ENCODE results near the gene PI4K2A.
"Not testable (repeated sequence)": the region's sequence is repeated elsewhere in the genome, so short reads cannot be mapped to it uniquely, and the experiment has no call there.

The PI4K2A gene

DNA sequence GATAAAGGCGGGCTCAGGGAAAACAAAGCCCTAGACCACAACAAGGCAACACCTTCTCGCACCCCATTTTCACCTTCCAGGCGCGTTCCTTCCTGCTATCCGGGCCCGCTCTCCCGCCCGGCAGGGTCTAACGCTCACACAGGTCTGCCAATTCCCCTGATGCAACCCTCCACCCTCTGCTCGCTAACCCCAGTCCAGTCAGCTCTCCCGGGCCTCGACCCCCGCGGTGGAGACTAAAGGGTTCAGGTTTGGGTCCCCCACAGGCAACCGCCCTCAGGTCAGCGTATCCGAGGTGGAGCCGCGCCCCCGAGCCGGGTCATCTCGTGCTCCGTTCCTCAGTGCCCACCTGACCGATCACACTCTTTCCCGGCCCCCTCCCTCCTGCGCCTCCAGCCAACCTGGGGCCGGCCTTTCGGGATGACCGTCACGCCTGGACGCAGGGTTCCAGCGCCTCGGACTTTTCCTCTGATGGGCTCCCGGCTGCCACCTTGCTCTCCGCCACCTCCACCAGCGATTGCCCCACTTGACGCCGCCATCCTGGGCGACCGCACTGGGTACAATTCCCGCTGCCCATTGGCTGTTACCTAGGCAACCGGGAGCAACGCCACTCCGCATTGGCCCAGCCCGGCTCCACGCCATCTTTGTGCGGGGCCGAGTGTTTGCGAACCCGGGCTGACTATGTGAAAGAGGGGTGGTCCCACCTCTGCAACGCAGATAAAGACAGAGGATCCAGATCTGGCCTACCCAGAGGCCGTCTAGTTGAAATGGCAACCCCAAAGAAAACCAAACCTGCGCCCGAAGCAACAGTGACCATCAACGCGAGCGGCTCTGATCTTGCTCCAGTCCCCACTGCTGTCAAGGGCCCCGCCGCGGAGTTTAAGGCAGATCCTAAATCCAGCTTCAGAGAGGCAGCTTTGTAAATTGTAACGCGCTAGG, 7.3 kb upstream of the PI4K2A start, which contains the start of gene MORN4:
MORN4 (minus strand) TSS at position 552 of the 936 bp plus-strand sequence. CDS start 13,847 bp downstream, outside the sequence.
- peak; percentile 77 for DNase-seq (ENCODE audit: low read depth)

DNA sequence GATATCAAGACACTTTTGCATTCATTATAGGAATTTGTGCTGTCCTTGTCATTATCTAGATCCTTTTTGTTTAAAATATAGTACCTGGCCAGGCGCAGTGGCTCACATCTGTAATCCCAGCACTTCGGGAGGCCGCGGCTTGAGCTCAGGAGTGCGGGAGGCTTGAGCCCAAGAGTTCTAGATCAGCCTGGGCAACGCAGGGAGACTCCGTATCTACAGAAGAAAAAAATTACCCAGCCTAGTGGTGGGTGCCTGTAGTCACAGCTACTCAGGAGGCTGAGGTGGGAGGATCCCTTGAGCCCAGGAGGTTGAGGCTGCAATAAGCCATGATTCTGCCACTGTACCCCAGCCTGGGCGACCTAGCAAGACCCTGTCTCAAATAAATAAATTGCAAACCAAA, 6.5 kb upstream of the PI4K2A start:
- no peak for DNase-seq (ENCODE audit: low read depth)

DNA sequence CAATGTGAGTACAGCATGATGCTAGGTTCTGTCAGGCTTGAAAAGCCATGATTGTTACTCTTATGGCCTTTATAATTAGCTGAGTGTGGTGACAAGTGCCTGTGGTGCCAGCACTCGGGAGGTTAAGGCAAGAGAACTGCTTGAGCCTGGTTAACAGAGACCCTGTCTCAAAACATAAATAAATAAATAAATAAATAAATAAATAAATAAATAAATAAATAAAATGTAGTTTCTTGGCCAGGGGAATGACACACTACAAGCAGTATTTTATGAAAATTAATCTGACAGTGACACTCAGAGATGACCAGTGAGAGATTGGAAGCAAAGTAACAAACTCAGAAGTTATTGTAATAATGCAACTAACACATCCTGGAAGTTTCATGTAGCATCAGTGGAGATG, 4.9 kb upstream of the PI4K2A start:
- no peak for DNase-seq (ENCODE audit: low read depth)

DNA sequence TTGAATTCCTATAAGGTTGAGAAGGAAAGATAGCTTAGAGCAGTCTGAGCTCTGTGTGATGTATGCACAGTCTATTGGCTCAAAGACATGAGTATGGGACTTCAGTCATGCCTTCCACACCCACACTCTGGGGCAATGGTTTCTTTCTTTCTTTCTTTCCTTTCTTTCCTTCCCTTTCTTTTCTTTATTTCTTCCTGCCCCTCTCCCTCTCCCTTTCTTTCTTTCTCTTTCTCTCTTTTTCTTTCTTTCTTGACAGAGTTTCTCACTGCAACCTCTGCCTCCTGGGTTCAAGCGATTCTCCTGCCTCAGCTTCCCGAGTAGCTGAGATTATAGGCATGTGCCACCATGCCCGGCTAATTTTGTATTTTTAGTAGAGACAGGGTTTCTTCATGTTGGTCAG, 1.4 kb upstream of the PI4K2A start:
- DNase-seq (ENCODE audit: low read depth) = not testable (repeated sequence)

DNA sequence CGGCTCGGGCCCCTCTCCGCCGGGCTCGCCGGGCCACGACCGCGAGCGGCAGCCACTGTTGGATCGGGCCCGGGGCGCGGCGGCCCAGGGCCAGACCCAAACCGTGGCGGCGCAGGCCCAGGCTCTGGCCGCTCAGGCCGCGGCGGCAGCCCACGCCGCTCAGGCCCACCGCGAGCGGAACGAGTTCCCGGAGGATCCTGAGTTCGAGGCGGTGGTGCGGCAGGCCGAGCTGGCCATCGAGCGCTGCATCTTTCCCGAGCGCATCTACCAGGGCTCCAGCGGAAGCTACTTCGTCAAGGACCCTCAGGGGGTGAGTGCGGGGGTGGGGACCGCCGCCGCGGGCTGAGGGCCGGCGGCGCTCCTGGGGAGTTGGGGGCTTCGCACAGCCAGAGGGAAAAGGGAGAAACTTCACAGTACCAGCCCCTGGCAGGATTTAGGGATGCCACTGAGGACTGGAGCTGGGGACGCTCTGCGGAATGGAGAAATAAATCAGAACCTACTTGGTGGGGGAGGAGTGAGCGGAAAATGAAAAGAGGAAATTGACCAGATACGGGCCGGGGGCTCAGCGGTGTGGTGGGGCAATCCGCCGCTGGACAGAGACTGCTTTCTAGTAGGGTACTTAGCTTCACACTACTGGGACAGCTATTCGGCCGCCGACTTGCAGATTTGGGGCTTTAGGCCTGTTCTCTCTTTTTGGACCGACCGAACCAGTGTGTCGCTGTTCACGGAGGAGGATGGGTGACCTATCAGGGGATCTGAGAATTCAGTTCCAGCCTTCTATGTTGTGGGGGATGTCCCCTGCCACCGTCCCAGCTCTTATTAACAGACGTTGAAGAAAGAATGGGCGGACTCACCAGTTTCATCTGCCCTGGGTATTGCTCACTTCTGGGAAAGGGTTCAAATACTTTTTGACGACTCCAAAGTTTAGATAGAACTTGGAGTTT, 669 bp downstream of the PI4K2A start:
- no peak for DNase-seq (ENCODE audit: low read depth)

DNA sequence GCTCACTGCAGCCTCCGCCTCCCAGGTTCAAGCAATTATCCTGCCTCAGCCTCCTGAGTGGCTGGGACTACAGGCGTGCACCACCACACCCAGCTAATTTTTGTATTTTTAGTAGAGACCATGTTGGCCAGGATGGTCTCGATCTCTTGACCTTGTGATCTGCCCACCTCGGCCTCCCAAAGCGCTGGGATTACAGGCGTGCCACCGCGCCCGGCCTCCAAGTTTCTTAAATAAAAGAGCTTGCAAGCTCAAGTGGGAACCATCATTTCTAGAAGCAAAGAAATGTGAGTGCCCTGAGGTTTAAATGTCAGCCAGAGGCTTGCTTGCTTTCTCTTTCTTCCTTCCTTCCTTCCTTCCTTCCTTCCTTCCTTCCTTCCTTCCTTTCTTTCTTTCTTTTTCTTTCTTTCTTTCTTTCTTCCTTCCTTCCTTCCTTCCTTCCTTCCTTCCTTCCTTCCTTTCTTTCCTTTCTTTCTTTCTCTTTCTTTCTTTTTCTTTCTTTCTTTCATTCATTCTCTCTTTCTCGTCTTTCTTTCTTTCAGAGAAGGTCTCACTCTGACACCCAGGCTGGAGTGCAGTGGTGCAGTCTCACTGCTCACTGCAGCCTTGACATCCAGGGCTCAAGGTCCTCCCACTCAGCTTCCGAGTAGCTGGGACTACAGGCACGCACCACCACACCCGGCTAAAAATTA, 2.1 kb downstream of the PI4K2A start:
- DNase-seq (ENCODE audit: low read depth) = not testable (repeated sequence)

DNA sequence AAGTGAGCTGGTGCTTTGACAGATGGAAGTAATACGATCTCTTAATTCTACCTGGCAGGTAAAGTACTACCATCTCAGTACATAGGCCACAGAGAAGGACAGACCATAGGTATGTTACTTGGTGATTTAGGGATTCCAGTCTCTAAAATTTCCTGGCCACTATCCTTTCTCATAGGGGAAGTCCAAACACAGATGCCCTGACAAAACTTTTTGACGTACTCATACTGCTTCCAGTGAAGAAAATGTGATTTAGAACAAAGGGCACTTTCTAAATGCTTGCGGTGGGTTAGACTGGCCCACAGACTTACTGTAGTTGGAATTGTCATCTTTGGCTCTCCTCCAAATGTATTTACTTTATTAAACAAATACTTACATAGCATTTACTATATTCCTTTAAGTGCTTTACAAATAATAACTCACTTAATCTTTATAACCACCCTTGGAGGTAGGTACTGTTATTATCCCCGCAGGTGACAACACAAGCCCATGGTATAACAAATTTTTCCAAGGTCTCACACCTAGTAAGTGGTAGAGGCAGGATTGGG, 3.0 kb downstream of the PI4K2A start:
- DNase-seq (ENCODE audit: low read depth) = no peak

DNA sequence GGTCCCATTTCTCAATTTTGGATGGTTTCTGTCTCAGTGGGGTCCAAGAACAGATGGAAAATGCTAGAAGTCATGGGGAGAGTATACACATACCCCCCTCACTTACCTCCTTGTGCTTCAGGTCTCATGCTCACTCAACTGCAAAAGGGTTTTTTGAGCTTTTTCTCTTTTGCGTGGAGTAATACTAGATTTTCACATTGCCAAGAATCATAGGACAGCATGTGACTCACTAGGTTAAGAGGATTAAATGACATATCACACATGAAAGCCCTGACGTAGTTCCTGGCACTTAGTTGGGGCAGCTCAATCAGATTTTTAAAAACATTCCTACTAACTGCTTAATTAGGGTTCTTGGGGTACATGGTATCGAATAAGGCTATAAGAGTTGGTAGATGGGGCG, 4.5 kb downstream of the PI4K2A start:
- no peak for DNase-seq (ENCODE audit: low read depth)

DNA sequence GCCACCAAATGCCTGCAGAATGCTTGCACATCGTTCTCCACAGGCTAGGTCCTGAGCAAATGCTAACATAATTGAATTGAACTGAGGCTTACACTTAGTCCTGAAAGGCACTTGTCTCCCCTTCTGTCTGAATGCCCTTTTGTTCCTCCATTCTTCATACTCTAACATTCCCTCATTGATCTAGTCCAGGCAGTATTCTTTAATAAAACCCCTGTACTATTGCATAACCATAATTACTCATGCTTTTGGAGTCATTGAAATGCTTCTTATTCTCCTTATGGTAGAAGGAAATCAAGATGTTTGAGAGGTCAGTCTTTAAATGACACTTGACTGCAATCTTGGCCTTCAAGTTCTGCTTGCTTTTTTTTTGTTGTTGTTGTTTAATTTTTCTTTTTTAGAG, 7.1 kb downstream of the PI4K2A start:
- DNase-seq (ENCODE audit: low read depth) = no peak

DNA sequence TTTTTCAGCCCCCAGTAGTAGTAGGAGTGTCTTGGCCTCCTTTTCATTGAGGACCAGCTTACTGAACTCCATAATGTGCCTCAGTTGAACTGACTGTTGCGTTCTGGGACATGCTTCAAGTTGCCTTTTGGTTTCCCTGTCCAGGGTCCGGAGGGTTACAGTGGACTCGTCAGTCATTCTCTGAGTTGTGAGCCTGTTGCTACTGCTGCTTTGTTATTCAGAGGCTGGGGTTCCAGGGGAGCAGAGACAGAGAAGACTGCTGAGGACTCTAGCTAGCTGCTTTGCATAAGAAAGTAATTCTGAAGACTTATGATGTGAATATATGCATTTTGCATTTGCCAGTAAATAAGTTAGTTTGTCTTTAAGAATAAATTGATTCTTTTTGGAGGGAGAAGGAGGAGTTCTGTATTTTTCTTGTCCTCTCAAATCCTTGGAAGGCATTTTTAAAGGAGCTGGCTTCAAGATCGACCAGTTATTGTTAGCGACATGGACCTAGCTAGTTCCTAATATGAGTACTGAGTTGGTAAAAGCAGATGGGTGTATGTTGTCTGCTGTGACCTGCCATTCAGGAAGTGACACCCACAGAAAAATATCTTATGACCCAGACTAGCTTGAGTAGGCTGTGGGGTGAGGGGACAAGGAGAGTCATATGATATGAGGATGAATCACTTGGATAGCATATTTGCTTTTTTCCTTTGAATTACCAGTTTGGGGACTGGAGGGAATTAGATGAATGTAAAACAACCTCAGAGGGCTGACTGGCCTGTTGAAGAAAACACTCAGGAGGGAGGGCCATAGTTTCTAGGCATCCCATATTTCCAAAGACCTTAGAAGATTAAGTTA, 8.3 kb downstream of the PI4K2A start:
- no peak for DNase-seq (ENCODE audit: low read depth)

DNA sequence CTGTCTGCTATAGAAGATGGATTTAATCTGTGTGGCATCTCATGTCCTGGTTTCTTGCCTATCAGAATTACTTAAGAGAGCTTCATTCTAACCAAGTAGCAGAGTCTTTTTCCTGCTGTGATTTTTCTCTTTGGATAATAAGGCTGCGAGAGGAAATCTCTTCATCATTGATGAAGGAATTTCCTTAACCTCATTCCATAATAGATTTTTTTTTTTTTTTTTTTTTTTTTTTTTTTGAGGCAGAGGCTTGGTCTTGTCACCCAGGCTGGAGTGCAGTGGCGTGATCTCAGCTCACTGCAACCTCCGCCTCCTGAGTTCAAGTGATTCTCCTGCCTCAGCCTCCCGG, 8.9 kb downstream of the PI4K2A start:
- DNase-seq (ENCODE audit: low read depth) = not testable (repeated sequence)

DNA sequence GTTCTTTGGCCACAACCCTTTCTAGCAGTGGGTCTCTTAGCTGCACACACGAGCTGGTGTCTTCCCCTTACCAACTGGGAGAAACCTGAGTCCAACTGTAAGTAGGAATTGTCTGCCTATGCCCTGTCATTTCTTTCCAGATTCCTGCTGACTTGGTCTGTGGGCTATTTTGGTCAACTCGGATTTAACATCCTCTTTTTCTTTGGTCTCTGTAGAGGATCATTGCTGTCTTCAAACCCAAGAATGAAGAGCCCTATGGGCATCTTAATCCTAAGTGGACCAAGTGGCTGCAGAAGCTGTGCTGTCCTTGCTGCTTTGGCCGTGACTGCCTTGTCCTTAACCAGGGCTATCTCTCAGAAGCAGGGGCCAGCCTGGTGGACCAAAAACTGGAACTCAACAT, 10.3 kb downstream of the PI4K2A start:
- no peak for DNase-seq (ENCODE audit: low read depth)

DNA sequence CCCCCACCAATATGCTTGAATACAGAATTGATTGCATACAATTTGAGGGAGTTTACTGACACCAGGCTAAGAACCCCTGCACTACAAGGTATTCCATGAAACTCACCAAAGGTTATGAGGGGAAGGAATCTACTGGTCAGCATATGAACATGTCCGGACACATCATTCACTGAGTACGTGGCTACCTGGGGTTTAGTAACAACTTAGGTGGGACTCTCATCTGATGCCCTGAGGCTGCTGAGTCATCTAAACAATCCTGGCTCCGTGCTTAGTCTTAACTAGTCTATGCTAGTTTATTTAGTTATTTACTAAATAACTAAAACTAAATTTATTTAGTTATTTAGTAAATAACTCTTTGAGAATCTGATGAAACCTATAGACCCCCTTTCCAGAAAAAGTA, 11.3 kb downstream of the PI4K2A start:
- DNase-seq (ENCODE audit: low read depth) = no peak

DNA sequence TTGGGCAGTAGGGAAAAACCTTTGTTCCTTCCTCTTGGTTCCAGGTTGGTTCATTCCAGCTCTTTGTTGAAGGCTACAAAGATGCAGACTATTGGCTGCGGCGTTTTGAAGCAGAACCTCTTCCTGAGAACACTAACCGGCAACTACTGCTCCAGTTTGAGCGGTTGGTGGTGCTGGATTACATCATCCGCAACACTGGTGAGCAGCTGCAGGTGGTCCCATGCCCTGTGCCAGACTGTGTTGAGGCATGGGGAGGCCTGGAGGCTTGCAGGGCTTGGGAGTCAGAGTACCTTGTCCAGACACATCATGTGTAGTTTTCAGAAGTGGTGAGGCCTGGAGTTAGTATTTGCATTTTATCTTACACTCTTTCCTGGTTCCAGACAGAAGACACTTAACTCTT, 16.3 kb downstream of the PI4K2A start:
- no peak for DNase-seq (ENCODE audit: low read depth)

DNA sequence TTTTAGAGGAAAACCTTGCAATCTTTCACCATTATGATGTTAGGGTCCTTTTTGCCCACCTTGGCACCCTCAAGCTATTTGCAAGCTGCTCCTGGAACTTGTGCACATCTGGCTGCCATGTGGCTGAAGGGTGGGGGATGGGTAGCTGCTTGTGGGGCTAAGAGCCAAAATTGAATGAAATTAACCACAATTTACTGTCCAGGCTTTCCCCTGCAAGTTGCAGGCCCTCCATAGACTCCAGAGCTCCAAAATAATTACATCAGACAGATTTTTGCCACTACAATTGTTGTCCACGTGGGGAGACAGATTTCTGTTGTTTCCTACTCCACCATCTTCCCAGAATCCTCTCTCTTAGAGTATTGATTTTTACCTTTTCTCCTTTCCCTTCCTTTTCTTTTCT, 19.1 kb downstream of the PI4K2A start:
- no peak for DNase-seq (ENCODE audit: low read depth)

DNA sequence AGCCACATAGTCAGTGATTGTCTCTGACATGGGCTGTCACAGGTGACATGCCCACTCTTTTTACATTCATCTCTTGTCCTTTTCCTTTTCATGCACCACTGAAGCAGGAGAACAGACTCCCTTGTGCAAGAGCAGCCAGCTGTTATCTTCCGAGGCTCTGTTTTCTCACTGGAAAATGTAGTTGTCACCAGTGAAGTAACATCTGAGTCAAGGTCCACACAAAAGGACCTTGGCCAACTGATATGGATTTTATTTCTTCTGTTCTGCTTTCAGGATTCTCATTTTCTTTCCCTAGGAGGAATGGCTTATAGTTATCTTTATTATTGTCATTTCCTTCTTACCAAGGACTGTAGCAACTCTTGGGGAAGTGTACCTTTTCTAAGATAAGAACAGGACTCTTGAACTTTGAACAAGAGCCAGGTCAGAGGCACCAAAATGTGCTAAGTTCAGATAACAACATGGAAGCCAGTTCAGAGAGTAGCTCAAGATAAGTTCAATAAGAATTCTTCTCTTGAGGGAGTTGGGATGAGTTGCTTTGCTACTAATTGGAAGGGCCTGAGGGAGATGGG, 23.9 kb downstream of the PI4K2A start:
- no peak for DNase-seq (ENCODE audit: low read depth)

DNA sequence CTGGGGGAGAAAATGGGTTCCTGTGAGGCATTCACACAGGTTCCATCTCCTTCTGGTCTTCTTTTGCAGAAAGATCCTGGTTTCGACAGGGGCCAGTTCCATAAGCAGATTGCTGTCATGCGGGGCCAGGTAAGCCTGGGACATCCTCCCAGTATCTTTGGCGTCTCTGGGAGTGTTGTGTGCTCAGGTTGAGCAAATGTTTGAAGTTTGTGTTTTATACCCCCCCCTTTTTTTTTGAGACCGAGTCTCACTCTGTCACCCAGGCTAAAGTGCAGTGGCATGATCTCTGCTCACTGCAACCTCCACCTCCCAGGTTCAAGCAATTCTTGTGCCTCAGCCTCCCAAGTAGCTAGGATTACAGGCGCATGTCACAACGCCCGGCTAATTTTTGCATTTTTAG, 26.5 kb downstream of the PI4K2A start:
- no peak for DNase-seq (ENCODE audit: low read depth)

DNA sequence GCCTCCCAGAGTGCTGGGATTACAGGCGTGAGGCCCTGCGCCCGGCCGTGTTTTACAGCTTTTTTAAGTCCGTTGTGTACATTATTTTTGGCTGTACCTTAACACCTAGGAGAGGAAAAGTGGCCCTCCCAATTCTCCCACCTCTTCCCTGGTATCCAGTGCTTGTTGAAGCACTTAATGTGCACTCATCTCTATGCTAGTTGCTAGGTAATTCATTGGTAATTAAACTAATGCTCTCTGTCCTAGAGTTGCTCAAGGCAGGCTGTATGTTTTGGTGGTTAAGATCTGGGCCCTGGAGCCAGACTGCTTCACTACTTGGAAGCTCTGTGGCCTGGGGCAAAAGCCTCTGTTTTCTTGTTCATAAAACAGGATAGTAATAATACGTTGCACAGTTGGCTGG, 27.0 kb downstream of the PI4K2A start:
- no peak for DNase-seq (ENCODE audit: low read depth)

DNA sequence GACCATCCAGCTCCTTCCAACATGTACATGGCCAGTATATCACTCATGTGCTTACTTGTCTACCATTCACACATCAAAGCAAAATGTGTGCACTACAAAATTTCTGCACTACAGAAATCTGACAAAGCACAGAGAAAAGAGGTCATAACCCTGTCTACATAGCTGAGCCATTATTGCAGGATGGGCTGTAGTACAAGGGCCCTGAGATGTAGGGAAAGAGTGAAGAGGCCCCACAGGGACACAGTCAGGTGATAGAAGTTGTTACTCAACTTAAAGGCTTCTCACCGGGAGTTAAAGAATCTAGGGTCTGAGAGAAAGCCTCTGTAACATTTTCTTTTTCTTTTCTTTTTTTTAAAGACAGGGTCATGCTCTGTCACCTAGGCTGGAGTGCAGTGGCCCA, 29.1 kb downstream of the PI4K2A start:
- no peak for DNase-seq (ENCODE audit: low read depth)

DNA sequence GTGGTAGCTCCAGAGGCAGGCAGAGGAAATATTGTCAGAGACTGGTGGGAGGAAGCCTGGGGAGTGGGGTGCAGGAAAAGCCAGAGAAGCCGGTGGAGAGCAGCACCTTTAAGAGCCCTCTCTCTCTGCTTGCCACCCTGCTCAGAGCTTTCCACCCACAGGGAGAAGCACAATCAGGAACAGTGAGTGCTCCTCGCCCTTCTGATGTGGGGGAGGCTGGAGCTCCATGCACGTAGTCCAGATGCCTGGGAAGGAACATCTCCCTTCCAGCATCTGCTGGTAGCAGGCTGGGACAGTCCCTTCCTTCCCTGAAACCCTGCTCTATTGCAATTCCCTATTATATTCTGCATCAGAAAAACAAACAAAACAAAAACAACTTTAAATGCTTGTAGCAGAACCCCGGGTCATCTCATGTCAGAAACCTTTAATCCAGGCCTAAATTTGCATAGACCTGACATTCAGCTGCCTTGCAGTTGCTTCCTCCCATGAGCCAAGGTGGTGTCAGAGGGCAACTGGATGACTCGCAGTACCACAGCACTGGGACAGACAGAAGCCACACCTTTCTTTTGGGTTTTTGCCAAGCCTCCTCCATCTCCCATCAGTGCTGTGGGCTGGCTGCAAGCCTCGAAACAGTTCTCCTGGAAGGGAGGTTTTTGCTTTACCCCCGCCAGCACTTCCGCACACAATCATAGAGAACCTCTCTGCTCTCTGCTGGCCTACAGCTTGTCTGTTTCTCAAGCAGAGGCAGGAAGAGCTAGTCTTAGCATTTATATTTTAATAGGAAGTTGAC, 33.5 kb downstream of the PI4K2A start:
- DNase-seq (ENCODE audit: low read depth) = no peak

Data from stimulated activated CD8-positive, alpha-beta memory T cell treated with anti-CD3 and anti-CD28 coated beads, Interleukin-12 subunit alpha, Interleukin-12 subunit beta, amount 100 ng/mL, for 1 hour (primary cell).